Esophagus (tissue), 2 donors: ENCODE results near the gene SGK1. TPM values are rescaled to one million over a fixed set of nuclear protein-coding genes. Genes with fewer than 3 reads are reported as not detected.
"Not testable (repeated sequence)": the region's sequence is repeated elsewhere in the genome, so short reads cannot be mapped to it uniquely, and the experiment has no call there.

Experiments used
- H3K27ac ChIP-seq, 2 donors: one replicate each; pipeline ENCODE4 v1.5.1; 2013; ENCODE audit warnings: low read depth in 2 of 2, mild to moderate bottlenecking in 2 of 2, inconsistent platforms in 1 of 2, low read length in 1 of 2, moderate library complexity in 1 of 2
- H3K27me3 ChIP-seq, 2 donors: one replicate each; pipeline ENCODE4 v1.6.1; 2013; ENCODE audit warnings: low read length in 2 of 2, control low read depth in 1 of 2, mild to moderate bottlenecking in 1 of 2; ENCODE audit not compliant: insufficient read depth in 2 of 2, control insufficient read depth in 1 of 2
- H3K36me3 ChIP-seq, 2 donors: one replicate each; pipeline ENCODE4 v1.6.1; 2013; ENCODE audit warnings: low read length in 1 of 2; ENCODE audit not compliant: control insufficient read depth in 2 of 2, insufficient read depth in 2 of 2
- H3K4me1 ChIP-seq, 2 donors: one replicate each; pipeline ENCODE4 v1.6.1; 2013; ENCODE audit warnings: low read length in 1 of 2; ENCODE audit not compliant: control insufficient read depth in 2 of 2, insufficient read depth in 2 of 2
- H3K4me3 ChIP-seq, 2 donors: one replicate each; pipeline ENCODE4 v1.5.1; 2013; ENCODE audit warnings: low read length in 2 of 2, mild to moderate bottlenecking in 2 of 2, low read depth in 1 of 2, moderate library complexity in 1 of 2
- H3K9me3 ChIP-seq, 2 donors: one replicate each; pipeline ENCODE4 v1.6.1; 2013; ENCODE audit warnings: mild to moderate bottlenecking in 2 of 2, low read depth in 1 of 2, low read length in 1 of 2, moderate library complexity in 1 of 2; ENCODE audit not compliant: control insufficient read depth in 2 of 2, insufficient read depth in 1 of 2
- WGBS, 2 donors: extraction: QIAGEN DNeasy Blood & Tissue Kit; methylation state at CpG; one replicate each; pipeline ENCODE4 v1.1.7; 2013; 5-methylcytosine and 5-hydroxymethylcytosine counted together
- polyA plus RNA-seq, 2 donors: library from polyadenylated mRNA; stranded (reverse); fragments of 200-250 nt; gene quantifications; one replicate each; pipeline ENCODE4 v1.2.3, GENCODE V29; 2013
- donor health status: healthy with polysubstance abuse.
- donor health status: Bipolar disorder and iron deficiency.

The SGK1 gene
- polyA plus RNA-seq, 2 donors = 64.7 to 66.4 TPM

GRCh38 chr6:134328792-134329191 is 10.9 kb upstream of the SGK1 start:
- Histone ChIP-seq H3K27ac (no peak overlapping the region), H3K4me1 (no peaks in the 10 kb centered on the region), H3K4me3 (no peak overlapping the region), H3K27me3 (no peaks in the 10 kb centered on the region), H3K36me3 (no peaks in the 10 kb centered on the region), H3K9me3 (peaks cover 0 to 4% of the 10 kb centered on the region in 2 donors)
- WGBS, 2 donors = 78% methylated on average over 2 of the region's 2 CpGs

DNA sequence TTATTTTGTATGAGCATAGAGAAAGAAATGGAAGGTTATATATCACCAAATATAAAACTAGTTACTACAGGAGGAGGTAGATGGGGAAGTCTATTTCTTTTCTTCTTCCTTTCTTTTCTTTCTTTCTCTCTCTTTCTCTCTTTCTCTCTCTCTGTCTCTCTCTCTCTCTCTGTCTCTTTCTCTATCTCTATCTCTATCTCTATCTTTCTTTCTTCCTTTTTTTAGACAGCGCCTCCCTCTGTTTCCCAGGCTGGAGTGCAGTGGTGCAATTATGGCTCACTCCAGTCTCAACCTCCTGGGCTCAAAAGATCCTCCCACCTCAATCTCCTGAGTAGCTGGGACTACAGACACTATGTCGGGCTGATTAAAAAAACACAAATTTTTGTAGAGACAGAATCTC is 10.2 kb upstream of the SGK1 start:
- no peak overlapping the region for H3K4me3 ChIP-seq
- no peaks in the 10 kb centered on the region for H3K4me1 ChIP-seq
- WGBS, 2 donors = 92 to 98% methylated on average over 2 of the region's 2 CpGs
- H3K27ac ChIP-seq = no peak overlapping the region
- peaks cover 0 to 4% of the 10 kb centered on the region in 2 donors for H3K9me3 ChIP-seq
- no peaks in the 10 kb centered on the region for H3K36me3 ChIP-seq
- no peaks in the 10 kb centered on the region for H3K27me3 ChIP-seq

- H3K4me1 ChIP-seq, H3K27me3 ChIP-seq: not testable (repeated sequence)
- WGBS, 2 donors = 97 to 99% methylated on average over 4 of the region's 4 CpGs
These were observed 8.3 kb upstream of the SGK1 start for GRCh38 chr6:134326192-134326591.

DNA sequence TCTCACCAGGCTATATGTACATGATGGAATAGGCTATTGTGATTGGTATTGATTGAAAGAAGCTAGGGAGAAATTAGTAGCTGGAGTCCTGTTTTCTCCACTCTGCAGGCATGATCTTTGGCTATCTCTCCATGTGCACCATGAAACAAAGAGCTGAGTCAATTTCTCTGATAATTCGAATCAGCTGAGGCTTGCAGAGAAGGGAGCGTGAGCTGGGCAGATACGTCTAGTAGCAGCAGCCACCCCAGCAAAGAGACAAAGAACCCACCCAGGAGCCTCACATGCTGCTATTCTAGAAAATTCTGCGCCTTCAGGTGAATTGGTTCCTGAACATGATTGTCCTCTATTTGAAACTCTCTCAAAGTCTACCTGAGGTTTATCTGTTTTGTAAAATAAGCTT is 6.9 kb upstream of the SGK1 start:
- Histone ChIP-seq H3K4me3 (no peak overlapping the region), H3K4me1 (no peaks in the 10 kb centered on the region), H3K36me3 (no peaks in the 10 kb centered on the region), H3K27me3 (no peaks in the 10 kb centered on the region), H3K9me3 (peaks cover 0 to 4% of the 10 kb centered on the region in 2 donors), H3K27ac (no peak overlapping the region)
- WGBS, 2 donors = 94 to 96% methylated on average over 4 of the region's 4 CpGs

More at GRCh38 chr6:134326192-134326591, 8.3 kb upstream of the SGK1 start:
- not testable (repeated sequence) for H3K27ac ChIP-seq, H3K9me3 ChIP-seq, H3K36me3 ChIP-seq, H3K4me3 ChIP-seq

DNA sequence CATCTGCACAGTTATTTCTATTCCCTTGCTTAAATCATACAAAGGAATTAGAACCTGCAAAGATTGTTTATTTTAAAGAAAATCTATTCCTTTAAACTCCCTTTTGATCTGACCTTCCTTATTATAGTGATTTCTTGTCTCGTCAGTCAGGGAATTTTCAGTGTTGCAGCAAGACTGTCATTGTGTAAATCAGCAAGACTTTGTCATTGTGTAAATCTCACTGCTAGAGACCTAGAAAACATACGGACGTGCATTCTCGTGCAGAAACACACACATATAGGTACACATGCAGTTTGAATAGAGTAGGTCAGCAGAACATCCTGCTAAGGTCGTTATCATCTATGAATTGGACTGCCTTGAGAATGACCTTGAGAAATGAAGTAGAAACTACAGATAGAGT is 6.2 kb upstream of the SGK1 start:
- Histone ChIP-seq H3K27me3 (no peaks in the 10 kb centered on the region), H3K27ac (no peak overlapping the region), H3K4me3 (no peak overlapping the region), H3K4me1 (no peaks in the 10 kb centered on the region), H3K36me3 (no peaks in the 10 kb centered on the region), H3K9me3 (peaks cover 0 to 4% of the 10 kb centered on the region in 2 donors)
- WGBS, 2 donors = 71% methylated on average over 5 of the region's 5 CpGs

DNA sequence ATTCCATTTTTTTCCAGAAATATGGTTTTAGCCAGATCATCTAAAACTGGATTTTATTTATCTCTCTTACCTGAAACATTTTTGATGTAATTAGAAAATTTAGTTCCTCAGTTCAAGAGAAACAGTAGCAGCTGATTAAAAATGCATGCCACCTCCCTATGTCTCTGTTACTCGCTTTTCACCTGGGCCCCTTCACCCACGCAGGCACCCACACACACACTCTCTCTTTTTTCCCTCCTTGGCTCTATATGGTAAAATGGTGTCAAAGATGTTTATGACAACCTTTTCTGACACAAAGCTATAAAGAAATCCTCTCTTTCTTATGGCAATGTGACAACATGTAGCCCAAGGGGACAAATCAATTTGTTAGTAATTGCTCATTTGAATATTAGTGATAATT is 5.8 kb upstream of the SGK1 start:
- WGBS, 2 donors = 88 to 92% methylated on average over 2 of the region's 2 CpGs
- Histone ChIP-seq H3K27ac (no peak overlapping the region), H3K36me3 (no peaks in the 10 kb centered on the region), H3K27me3 (no peaks in the 10 kb centered on the region), H3K9me3 (peaks cover 0 to 4% of the 10 kb centered on the region in 2 donors), H3K4me3 (no peak overlapping the region), H3K4me1 (no peaks in the 10 kb centered on the region)

DNA sequence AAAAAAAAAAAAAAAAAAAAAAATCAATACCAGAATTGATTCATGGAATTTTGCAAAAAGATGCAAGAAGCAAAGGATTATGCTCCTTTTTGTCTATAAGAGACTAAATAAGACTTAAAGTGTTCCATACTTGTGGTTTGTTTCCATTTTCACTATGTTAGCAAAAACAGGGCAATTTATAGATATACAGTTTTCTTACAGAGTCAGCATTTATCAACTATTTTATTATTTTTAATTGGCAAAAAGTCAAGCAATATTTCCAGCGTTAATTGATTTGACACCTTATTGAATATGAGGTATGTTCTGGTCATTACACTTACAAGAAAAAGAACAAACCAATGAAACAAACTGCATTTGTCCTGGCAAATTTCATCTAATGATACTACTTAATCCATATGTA is 5.4 kb upstream of the SGK1 start:
- peaks cover 0 to 4% of the 10 kb centered on the region in 2 donors for H3K9me3 ChIP-seq
- H3K27ac ChIP-seq = no peak overlapping the region
- WGBS, 2 donors = 96% methylated on average over 1 of the region's 1 CpG

DNA sequence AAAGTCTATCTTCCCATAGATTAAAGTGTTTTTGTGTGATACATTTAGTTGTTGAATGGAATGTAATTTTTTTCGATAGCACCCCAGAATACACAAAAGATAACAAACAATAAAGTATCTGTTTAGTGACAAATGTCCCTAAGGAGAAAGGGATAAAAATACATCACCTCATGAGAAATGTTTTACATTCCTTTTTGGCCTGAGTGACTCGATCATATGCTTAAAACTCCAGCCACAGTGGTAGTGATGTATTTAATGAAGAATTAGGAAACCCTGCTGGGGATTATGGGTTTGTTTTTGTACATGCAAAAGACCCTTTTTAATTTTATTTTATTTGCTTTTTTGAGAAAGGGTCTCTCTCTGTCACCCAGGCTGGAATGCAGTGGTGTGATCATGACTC is 4.3 kb upstream of the SGK1 start:
- Histone ChIP-seq H3K27ac (no peak overlapping the region), H3K4me3 (no peak overlapping the region), H3K36me3 (no peaks in the 10 kb centered on the region), H3K4me1 (no peaks in the 10 kb centered on the region), H3K9me3 (peaks cover 0 to 4% of the 10 kb centered on the region in 2 donors), H3K27me3 (no peaks in the 10 kb centered on the region)
- WGBS, 2 donors = 87 to 96% methylated on average over 2 of the region's 2 CpGs

More for the DNA sequence above, 5.4 kb upstream of the SGK1 start:
- Histone ChIP-seq H3K4me3 (no peak overlapping the region), H3K27me3 (no peaks in the 10 kb centered on the region), H3K4me1 (no peaks in the 10 kb centered on the region), H3K36me3 (no peaks in the 10 kb centered on the region)

- Histone ChIP-seq H3K9me3 (peaks cover 0 to 4% of the 10 kb centered on the region in 2 donors), H3K27me3 (no peaks in the 10 kb centered on the region), H3K4me1 (no peaks in the 10 kb centered on the region), H3K36me3 (no peaks in the 10 kb centered on the region), H3K27ac (no peak overlapping the region), H3K4me3 (no peak overlapping the region)
- WGBS, 2 donors = 83 to 88% methylated on average over 3 of the region's 3 CpGs
These were observed 3.3 kb upstream of the SGK1 start for GRCh38 chr6:134321246-134321645.

DNA sequence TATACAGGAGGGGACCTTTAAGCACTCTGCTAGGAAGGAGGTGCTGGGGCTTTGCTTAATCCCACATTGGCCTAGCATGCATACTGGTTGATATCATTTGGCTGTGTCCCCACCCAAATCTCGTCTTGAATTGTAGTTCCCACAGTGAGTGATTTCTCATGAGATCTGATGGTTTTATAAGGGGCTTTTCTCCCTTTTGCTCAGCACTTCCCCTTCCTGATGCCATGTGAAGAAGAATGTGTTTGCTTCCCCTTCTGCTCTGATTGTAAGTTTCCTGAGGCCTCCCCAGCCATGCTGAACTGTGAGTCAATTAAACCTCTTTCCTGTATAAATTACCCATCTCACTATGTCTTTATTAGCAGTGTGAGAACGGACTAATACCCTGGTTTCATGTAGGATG is 1.8 kb upstream of the SGK1 start:
- H3K27ac ChIP-seq, H3K36me3 ChIP-seq, H3K4me3 ChIP-seq, H3K4me1 ChIP-seq, H3K27me3 ChIP-seq, H3K9me3 ChIP-seq: not testable (repeated sequence)
- 45 to 77% methylated on average over 2 of the region's 2 CpGs for WGBS, 2 donors
